Activated T-cell treated with anti-CD3 and anti-CD28 coated beads, Interleukin-2, amount 50 U/mL, for 72 hours (primary cell): ENCODE measurements around the gene GPC6. TPM values are rescaled to one million over a fixed set of nuclear protein-coding genes. Genes with fewer than 3 reads are reported as not detected.

Experiments used
- ATAC-seq, 2 donors: fragments of 150-1000 bp; cut with Tn5 transposase; replicated peaks in 1 of 2; 2 replicates each; pipeline ENCODE4 v1.10.0; 2021; ENCODE audit warnings: moderate library complexity in 2 of 2, mild to moderate bottlenecking in 1 of 2
- DNase-seq, 2 donors: peaks; one replicate each; pipeline ENCODE4 v3.0.0; 2021 to 2022; ENCODE audit warnings: mixed read lengths in 1 of 2
- H3K27ac Mint-ChIP-seq: one replicate; pipeline ENCODE4 v1.8.0; 2022; ENCODE audit warnings: mild to moderate bottlenecking, moderate library complexity, mixed read lengths
- H3K27me3 Mint-ChIP-seq: one replicate; pipeline ENCODE4 v1.8.0; 2022; ENCODE audit warnings: low read depth, mixed read lengths
- H3K36me3 Mint-ChIP-seq, 2 donors: one replicate each; pipeline ENCODE4 v1.8.0; 2022; ENCODE audit warnings: mixed read lengths in 2 of 2, mild to moderate bottlenecking in 1 of 2; ENCODE audit not compliant: insufficient read depth in 2 of 2
- H3K4me1 Mint-ChIP-seq: one replicate; pipeline ENCODE4 v1.8.0; 2022; ENCODE audit warnings: low read depth, mixed read lengths
- H3K4me3 Mint-ChIP-seq, 2 donors: one replicate each; pipeline ENCODE4 v1.8.0; 2022; ENCODE audit warnings: mild to moderate bottlenecking in 2 of 2, mixed read lengths in 2 of 2, moderate library complexity in 2 of 2
- H3K9me3 Mint-ChIP-seq, 2 donors: one replicate each; pipeline ENCODE4 v1.8.0; 2022; ENCODE audit warnings: mixed read lengths in 2 of 2
- total RNA-seq, 2 donors: library from RNA; stranded (reverse); gene quantifications; one replicate each; pipeline ENCODE4 v1.2.3, GENCODE V29; 2022

GPC6 gene
- total RNA-seq, 2 donors from 2014 or later = not detected

DNA sequence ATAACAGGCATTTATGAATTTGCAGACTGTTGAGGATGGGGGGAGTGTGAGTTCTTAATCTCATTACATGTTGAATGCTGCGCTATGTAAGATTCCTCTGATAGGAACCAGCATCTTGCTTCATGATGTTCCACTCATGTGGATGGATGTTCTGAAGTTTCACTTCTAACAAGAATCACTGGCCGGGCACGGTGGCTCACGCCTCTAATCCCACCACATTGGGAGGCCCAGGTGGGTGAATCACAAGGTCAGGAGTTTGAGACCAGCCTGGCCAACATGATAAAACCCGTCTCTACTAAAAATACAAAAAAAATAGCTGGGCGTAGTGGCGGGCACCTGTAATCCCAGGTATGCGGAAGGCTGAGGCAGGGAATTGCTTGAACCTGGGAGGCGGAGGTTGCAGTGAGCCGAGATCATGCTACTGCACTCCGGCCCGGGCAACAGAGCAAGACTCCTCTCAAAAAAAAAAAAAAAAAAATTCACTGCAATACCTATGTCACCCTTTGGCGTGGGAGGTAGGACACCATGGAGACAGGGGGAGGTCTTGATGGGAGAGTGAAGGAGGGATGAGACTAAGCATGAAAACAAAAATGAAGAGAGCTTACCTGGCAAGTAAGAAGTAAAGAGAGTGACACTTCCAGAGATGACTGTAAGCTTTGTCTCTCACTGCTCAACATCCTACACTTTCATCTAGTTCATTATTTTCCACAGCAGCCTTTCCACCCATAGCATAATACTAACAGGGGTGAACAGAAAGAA is 1119.8 kb downstream of the GPC6 start:
- peaks cover 41% of the 10 kb centered on the region for H3K4me1 Mint-ChIP-seq
- H3K27ac Mint-ChIP-seq = no peak overlapping the region
- no peaks in the 10 kb centered on the region for H3K9me3 Mint-ChIP-seq
- peaks cover 19% of the 10 kb centered on the region for H3K27me3 Mint-ChIP-seq
- DNase-seq (peak; percentile 20 to 31), ATAC-seq (peak; percentile 64 to 75)
- peak overlapping the region in 1 of 2 donors; percentile 3 for H3K4me3 Mint-ChIP-seq
- H3K36me3 Mint-ChIP-seq = no peaks in the 10 kb centered on the region

DNA sequence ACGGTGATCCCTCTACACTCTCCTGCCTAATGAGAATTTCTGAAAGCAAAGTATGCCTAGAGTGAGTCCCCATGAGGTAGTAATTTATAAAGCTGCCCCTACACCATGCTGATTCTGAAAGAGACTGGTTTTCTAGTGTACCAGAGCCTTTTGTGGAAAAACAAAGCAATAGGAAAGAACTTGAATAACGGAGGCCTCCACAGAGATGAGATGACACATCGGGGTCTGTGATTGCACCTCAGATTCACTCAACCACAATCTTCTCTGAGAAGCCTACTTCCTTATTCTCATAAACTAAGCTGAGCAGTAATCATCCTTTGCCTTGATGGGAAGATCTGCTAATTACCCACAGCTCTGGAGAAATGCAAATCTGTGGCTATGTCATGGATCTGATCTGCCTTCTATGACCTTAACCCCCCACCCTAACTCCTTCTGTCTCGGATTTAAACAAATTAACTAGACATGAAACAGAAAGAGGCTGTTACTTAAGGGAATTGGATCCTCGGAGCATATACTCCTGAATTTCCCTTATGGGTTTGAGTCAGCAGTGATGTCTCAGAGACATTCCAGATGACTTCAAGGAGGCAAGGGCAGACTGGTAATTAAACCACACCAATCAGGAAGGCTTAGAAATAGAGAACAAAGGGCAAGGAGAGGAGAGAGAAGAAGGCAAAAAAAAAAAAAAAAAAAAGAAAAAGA is 1124.8 kb downstream of the GPC6 start:
- Mint-ChIP-seq H3K27ac (peak overlapping the region; percentile 79), H3K27me3 (peaks cover 19% of the 10 kb centered on the region), H3K4me3 (peak overlapping the region; percentile 1 to 48), H3K4me1 (peaks cover 34% of the 10 kb centered on the region), H3K9me3 (no peaks in the 10 kb centered on the region), H3K36me3 (no peaks in the 10 kb centered on the region)
- ATAC-seq (peak; percentile 76 to 84), DNase-seq (peak in 1 of 2 donors; percentile 36)

DNA sequence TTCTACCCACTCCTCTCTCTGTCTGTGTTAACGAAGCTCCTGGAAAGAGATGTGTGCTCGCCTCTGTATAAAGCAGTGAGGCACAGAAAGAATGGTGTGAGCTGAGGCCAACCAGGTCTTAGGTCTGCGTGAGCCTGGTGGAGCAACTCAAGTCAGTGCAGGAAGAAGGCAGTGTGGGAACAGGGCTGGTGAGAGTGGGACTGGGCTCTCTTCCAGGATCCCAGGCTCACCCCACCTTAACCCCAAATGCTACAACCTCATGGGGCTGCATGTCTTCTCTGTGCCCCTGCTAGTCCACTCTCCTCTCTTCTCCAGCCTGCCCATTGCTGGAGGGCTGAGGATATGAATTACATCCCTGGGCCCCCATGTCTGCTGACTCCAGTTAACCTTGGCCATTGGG is 1125.5 kb downstream of the GPC6 start:
- Mint-ChIP-seq H3K4me1 (peaks cover 28% of the 10 kb centered on the region), H3K4me3 (no peak overlapping the region), H3K9me3 (no peaks in the 10 kb centered on the region), H3K27me3 (peaks cover 19% of the 10 kb centered on the region), H3K27ac (no peak overlapping the region), H3K36me3 (no peaks in the 10 kb centered on the region)
- DNase-seq (no peak), ATAC-seq (peak in 1 of 2 donors; percentile 30)

DNA sequence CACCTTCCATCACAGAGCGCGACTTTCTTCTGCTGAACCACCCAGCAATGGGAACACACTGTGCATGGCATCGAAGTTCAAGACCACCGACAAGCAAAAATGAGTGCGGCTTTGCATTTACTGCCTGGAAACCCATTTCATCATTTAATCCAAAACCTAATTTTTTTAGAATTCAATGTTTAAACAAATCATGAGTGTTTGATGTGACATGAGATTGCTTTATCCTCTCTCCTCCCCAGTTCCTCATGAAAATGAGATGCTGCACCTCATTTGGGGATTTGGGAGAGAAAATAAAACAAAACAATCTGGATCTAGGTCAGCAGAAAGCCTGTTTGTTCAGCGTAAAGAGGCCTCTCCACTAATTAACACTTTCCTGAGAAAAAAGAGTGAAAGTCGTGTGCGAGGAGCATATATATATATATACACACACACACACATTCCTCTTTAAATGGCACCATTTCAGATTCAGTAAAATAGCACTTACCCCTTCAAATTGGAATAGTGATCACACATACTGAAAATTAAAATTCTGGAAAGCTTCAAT is 1126.6 kb downstream of the GPC6 start:
- no peak overlapping the region for H3K27ac Mint-ChIP-seq
- peaks cover 19% of the 10 kb centered on the region for H3K27me3 Mint-ChIP-seq
- H3K4me1 Mint-ChIP-seq = peaks cover 23% of the 10 kb centered on the region
- DNase-seq (no peak), ATAC-seq (no peak)
- no peaks in the 10 kb centered on the region for H3K36me3 Mint-ChIP-seq
- no peaks in the 10 kb centered on the region for H3K9me3 Mint-ChIP-seq
- no peak overlapping the region for H3K4me3 Mint-ChIP-seq

DNA sequence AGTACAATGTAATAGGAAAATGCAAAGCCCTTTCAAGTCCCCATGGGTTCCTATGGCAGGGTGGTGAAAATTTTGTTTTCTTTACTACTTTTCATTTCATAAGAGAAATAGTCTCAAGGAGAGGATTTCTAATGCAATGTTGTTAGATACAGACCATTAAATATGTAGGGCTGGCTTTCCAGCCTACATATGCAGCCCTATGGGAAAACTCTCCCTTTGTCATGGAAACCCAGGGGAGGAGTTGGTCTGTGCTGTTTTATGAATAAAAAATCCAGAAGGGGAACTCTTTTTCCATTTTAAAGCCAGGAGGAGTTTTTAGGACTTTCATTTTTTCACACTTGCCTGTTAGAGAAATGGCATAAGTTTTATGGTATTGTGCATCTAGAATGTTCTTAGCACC is 1133.3 kb downstream of the GPC6 start:
- H3K4me1 Mint-ChIP-seq = peaks cover 13% of the 10 kb centered on the region
- H3K27ac Mint-ChIP-seq = no peak overlapping the region
- no peak overlapping the region for H3K4me3 Mint-ChIP-seq
- DNase-seq (no peak), ATAC-seq (no peak)
- no peaks in the 10 kb centered on the region for H3K36me3 Mint-ChIP-seq
- no peaks in the 10 kb centered on the region for H3K9me3 Mint-ChIP-seq
- H3K27me3 Mint-ChIP-seq = no peaks in the 10 kb centered on the region

DNA sequence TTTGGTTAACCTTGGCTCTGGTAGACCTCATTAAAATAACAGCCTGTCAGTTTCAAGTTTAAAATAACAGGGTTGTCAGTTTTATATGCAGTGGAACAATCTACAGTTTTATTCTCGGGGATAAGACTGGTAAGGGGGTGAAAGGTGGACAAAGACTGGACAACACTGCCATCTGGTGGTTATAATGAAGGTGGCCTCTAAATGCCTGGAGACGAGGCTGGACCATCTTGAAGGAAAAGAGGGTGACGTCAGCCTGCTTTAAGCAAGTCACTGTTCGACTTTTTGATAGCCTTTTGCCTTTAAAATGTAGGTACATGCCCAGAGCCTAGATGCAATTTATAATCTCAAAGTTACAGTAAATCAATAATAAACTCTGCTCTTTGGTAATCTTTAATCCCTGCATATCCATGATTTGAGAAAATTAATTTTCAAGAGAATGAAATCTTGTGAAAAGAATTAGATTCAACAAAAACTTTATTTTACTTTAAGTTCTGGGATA is 1135.9 kb downstream of the GPC6 start:
- peak; percentile 100 for ATAC-seq
- no peaks in the 10 kb centered on the region for H3K27me3 Mint-ChIP-seq
- H3K4me1 Mint-ChIP-seq = peaks cover 13% of the 10 kb centered on the region
- H3K36me3 Mint-ChIP-seq = no peaks in the 10 kb centered on the region
- DNase-seq = peak; percentile 69 to 76
- no peaks in the 10 kb centered on the region for H3K9me3 Mint-ChIP-seq
- H3K4me3 Mint-ChIP-seq = no peak overlapping the region
- no peak overlapping the region for H3K27ac Mint-ChIP-seq

DNA sequence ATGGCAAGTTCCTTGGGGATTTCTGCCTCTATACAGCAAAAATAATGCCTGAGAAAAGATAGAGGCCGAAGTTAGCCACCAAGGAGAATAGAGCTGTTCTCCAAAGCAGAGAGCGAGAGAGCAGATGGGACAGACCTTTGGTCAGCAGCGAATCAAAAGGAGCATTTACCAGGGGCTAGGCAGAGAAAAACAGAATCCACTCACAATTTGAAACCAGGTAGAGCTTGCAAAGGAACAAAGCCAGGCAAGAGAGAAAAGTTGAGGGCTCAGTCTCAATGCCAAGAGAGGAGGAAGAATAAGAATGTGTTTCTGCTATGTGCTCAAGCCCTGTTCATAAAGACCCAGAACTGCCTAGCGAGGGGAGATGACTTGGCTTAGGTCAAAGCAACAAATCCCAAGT is 1140.1 kb downstream of the GPC6 start:
- Mint-ChIP-seq H3K9me3 (no peaks in the 10 kb centered on the region), H3K4me3 (no peak overlapping the region), H3K27me3 (peaks cover 22% of the 10 kb centered on the region), H3K4me1 (peaks cover 13% of the 10 kb centered on the region), H3K27ac (no peak overlapping the region), H3K36me3 (no peaks in the 10 kb centered on the region)
- ATAC-seq = no peak
- no peak for DNase-seq

DNA sequence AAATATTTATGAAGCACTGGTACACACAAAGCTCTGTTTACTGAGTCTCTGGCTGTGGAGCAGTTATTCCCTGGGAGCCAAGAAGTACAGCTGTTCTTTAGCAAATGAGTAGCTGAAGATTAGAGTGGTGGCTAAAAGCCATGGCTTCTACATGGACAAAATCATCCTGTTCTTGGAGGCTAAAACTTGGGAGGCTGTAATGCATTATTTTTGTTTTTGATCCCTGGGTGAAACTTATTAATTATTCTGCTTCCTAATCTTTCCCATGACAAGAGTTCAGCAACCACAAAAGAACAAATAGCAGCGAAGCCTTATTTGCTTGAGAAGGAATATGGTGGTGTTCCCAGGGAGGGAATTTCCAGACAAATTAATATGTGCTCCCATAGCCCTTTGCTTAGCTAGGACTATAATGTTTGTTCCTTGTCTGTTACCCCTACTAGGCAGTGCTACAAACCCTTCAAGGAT is 1143.4 kb downstream of the GPC6 start:
- ATAC-seq = no peak
- peaks cover 0 to 3% of the 10 kb centered on the region in 2 donors for H3K36me3 Mint-ChIP-seq
- no peaks in the 10 kb centered on the region for H3K9me3 Mint-ChIP-seq
- no peak for DNase-seq
- H3K27ac Mint-ChIP-seq = no peak overlapping the region
- peaks cover 28% of the 10 kb centered on the region for H3K27me3 Mint-ChIP-seq
- H3K4me3 Mint-ChIP-seq = no peak overlapping the region
- H3K4me1 Mint-ChIP-seq = no peaks in the 10 kb centered on the region

DNA sequence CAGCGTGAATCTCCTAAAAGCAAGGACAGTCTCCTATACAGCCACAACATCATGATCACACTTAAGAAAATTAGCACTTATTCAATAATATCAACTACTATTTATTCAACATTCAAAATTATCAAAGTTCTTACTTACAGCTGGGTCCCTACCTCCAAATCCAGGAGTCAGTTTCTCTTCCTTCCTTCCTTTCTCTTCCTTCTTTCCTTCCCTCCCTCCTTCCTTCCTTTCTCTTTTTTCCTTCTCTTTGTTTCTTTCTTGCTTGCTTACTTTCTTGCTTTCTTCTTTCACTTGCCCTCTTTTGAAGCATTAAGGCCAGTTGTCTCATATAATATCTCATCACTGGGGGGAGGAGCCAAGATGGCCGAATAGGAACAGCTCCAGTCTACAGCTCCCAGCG is 1145.2 kb downstream of the GPC6 start:
- no peak for DNase-seq
- Mint-ChIP-seq H3K4me3 (no peak overlapping the region), H3K36me3 (peaks cover 0 to 3% of the 10 kb centered on the region in 2 donors), H3K27ac (no peak overlapping the region), H3K4me1 (no peaks in the 10 kb centered on the region), H3K9me3 (no peaks in the 10 kb centered on the region), H3K27me3 (peaks cover 28% of the 10 kb centered on the region)
- ATAC-seq = no peak

DNA sequence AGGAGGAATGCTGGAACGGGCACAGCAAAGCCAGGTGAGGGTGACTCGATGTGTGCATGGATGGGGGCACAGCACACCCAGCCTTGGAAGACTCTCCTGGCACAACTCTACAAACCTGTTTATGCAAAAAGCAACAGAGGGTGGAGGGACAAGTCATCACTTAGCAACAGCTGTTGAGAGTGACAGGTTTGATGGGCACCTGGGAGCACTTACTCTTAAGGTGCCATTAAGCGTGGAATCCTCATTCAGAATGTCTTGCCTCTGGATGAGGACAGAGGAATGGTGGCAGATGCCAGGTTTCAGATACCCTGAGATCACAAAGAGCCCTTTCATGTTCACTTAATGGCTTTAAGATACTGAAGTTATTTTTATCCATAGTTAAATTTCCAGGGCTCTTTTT is 1155.9 kb downstream of the GPC6 start:
- no peak for DNase-seq
- no peak overlapping the region for H3K27ac Mint-ChIP-seq
- no peak for ATAC-seq
- H3K9me3 Mint-ChIP-seq = peaks cover 0 to 1% of the 10 kb centered on the region in 2 donors
- H3K4me1 Mint-ChIP-seq = no peaks in the 10 kb centered on the region
- H3K4me3 Mint-ChIP-seq = no peak overlapping the region
- peaks cover 0 to 1% of the 10 kb centered on the region in 2 donors for H3K36me3 Mint-ChIP-seq
- H3K27me3 Mint-ChIP-seq = peaks cover 30% of the 10 kb centered on the region

DNA sequence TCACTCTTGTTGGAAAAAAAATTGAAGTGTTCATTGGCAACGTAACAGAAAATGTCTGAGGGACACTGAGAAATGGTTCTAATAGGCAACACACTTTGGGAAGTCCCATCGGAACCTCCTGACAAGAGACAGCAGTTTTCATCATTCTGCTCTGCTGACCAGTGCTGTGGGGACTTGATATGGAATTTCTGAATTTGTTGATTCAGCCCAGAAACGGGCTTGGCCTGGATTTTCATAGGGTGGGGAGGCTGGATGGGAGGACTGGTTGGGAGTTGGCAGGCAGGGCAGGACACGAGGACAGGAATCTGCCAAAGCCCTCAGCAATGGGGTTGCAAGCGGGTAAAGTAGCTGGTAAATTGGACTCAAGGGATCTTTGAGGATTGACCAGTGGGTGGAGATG is 1156.4 kb downstream of the GPC6 start:
- Mint-ChIP-seq H3K4me3 (no peak overlapping the region), H3K9me3 (no peaks in the 10 kb centered on the region), H3K27ac (no peak overlapping the region), H3K36me3 (peaks cover 0 to 1% of the 10 kb centered on the region in 2 donors), H3K4me1 (no peaks in the 10 kb centered on the region), H3K27me3 (peaks cover 30% of the 10 kb centered on the region)
- ATAC-seq (no peak), DNase-seq (no peak)

DNA sequence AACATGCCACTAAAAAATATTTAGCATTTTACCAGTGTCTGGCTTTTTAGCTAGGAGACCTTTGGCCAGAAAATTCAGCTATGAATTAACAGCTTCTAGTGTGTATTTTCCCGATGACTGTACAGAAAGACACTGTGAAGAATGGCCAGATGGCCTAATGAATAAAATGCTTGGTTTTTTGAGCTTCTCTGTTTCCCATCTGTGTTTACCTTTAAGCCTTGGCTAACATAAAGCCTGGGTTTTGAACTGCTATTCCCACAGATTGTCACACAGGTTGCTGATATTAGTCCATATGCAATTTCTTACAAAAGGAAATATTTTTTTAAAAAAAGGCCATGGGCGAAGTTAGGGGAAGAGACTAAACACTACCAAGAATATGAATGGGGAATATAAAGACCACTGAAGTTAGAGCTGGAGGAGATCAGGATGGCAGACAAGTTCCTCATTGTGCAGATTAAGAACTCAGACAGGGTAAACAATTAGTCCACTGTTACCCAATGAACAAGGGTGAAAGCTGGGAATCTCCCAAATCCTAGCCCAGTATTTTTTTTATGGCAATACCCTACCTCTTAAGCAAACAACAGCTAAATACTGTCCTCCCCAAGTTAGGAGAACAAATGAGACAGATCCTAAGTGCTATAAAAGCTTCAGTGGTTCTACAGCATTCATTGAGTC is 1157.8 kb downstream of the GPC6 start:
- Mint-ChIP-seq H3K36me3 (peaks cover 0 to 1% of the 10 kb centered on the region in 2 donors), H3K9me3 (no peaks in the 10 kb centered on the region), H3K4me3 (no peak overlapping the region), H3K27ac (no peak overlapping the region), H3K27me3 (peaks cover 30% of the 10 kb centered on the region), H3K4me1 (no peaks in the 10 kb centered on the region)
- DNase-seq (no peak), ATAC-seq (no peak)

DNA sequence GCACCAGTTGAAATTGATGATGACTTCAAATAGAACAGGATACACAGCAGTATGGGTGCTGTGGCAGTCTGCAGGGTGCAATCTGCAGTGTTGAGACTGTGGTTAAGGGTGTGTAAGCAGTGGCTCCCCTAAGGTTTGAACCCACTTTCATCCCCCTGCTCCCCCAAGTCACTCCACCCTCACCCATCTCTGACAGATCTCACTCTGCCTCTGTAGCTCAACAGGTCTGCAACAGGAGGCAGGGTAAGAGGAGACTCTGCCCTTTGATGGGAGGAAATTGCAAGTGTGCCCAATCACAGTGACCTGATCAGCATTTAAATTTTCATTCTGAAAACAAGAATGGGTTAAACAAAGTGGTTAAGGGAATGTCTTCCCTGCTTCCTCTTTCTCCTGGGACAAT is 1160.4 kb downstream of the GPC6 start:
- H3K27ac Mint-ChIP-seq = no peak overlapping the region
- no peaks in the 10 kb centered on the region for H3K4me1 Mint-ChIP-seq
- no peak overlapping the region for H3K4me3 Mint-ChIP-seq
- H3K27me3 Mint-ChIP-seq = peaks cover 14% of the 10 kb centered on the region
- peaks cover 0 to 1% of the 10 kb centered on the region in 2 donors for H3K36me3 Mint-ChIP-seq
- ATAC-seq (no peak), DNase-seq (no peak)
- H3K9me3 Mint-ChIP-seq = no peaks in the 10 kb centered on the region
